Activated CD4-positive, alpha-beta T cell treated with anti-CD3 and anti-CD28 coated beads for 36 hours (primary cell): ENCODE measurements around the gene ACTN1. TPM values are rescaled to one million over a fixed set of nuclear protein-coding genes. Genes with fewer than 3 reads are reported as not detected.
"Not testable (repeated sequence)": the region's sequence is repeated elsewhere in the genome, so short reads cannot be mapped to it uniquely, and the experiment has no call there.

Experiments used
- ATAC-seq: fragments of 200-7000 bp; cut with Tn5 transposase; one replicate; pipeline ENCODE4 v1.10.0; 2021; ENCODE audit warnings: mild to moderate bottlenecking, moderate library complexity
- CTCF ChIA-PET: fragments of 350-600 bp; sonication (Branson Sonifier 250); formaldehyde crosslinking; loops from one replicate; lab custom pipeline; 2021; ENCODE audit warnings: antibody characterized with exemption; lab: Charles Lee
- POLR2A ChIA-PET: fragments of 350-600 bp; sonication (Branson Sonifier 250); formaldehyde crosslinking; loops from one replicate; lab custom pipeline; 2021; ENCODE audit warnings: antibody characterized with exemption, inconsistent platforms; lab: Charles Lee
- DNase-seq: peaks from one replicate; pipeline ENCODE4 v3.0.0-alpha.2; 2020
- H3K27ac Mint-ChIP-seq: one replicate; pipeline ENCODE4 v1.8.0; 2021; ENCODE audit warnings: mixed read lengths
- H3K27me3 Mint-ChIP-seq: one replicate; pipeline ENCODE4 v1.8.0; 2021; ENCODE audit warnings: mixed read lengths
- H3K36me3 Mint-ChIP-seq: one replicate; pipeline ENCODE4 v1.8.0; 2021; ENCODE audit warnings: low read depth, mixed read lengths
- H3K4me1 Mint-ChIP-seq: one replicate; pipeline ENCODE4 v1.8.0; 2021; ENCODE audit warnings: mixed read lengths
- H3K4me3 Mint-ChIP-seq: one replicate; pipeline ENCODE4 v1.8.0; 2021; ENCODE audit warnings: mild to moderate bottlenecking, moderate library complexity, mixed read lengths
- H3K9me3 Mint-ChIP-seq: one replicate; pipeline ENCODE4 v1.8.0; 2021; ENCODE audit warnings: low read depth, mixed read lengths
- intact Hi-C, 2 experiments: fragments of 100-400 bp; cut with DNase I in 1 of 2; cut with micrococcal nuclease in 1 of 2; formaldehyde crosslinking; loops; one replicate each; pipeline versions ENCODE4 v1.14.2 to v1.15.1; 2022 to 2024; cut with DNase I, micrococcal nuclease
- total RNA-seq, 2 experiments: library from RNA; stranded (reverse); gene quantifications; one replicate each; pipeline ENCODE4 v1.2.3, GENCODE V29; 2021

ACTN1 gene
- total RNA-seq, 2 experiments from 2014 or later: 92.8 to 146 TPM

DNA sequence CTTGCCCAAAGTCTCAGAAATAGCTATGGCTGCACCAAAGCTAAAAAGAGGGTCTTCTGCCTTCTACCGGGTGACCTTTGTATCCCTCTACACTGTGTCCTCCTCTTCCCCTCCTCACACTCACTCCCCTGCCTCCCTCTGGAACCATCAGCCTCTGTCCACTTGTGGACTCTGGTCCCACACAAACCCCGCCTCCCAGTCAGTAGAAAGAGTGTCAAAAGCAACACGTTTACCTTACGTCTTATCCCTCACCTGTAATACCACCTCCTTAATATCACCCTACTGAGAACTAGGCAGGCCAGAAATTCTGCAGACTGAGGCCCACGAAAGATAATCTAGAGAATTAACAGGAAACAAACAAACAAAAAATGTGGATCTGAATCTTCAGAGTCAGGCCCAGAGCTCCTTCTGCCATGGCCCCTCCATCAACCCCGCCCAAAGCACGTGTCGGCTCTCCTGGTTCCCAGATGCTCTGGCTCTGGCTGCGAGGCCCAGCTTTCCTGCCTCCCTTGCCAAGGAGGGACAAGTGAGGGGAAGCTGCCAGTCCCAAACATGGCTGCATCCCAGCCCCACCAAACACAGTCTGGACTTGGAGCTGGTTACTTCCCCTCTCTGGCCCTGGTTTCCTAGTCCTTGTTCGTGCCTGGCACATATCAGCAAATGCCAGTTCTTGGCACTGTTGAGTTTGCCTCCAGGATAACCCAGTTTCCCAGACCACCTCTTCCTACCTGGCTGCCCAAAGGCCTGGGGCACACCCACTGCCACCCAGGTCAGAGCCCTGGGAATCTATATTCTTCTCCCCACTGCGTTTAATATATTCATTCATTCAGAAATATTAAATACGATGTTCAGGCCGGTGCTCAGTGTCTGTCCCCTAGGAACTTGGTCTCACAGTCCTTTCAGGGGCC lies 2.7 kb downstream of the ACTN1 start:
- H3K36me3 Mint-ChIP-seq: peaks cover 43% of the 10 kb centered on the region
- POLR2A ChIA-PET: interaction anchor here (1.4 kb wide), 1 partner anchor 9 kb away, joined by 5 read pairs; no protein-coding TSS in a partner anchor
- peaks cover 51% of the 10 kb centered on the region for H3K4me1 Mint-ChIP-seq
- ATAC-seq (no peak), DNase-seq (no peak)
- peak overlapping the region; percentile 80 for H3K27ac Mint-ChIP-seq
- CTCF ChIA-PET: interaction anchor here (0.8 to 3.8 kb wide), 3 partner anchors 59 to 86 kb away, joined by 3 to 22 read pairs (median 4); no protein-coding TSS in a partner anchor
- H3K9me3 Mint-ChIP-seq: peaks cover 9% of the 10 kb centered on the region
- H3K4me3 Mint-ChIP-seq: peak overlapping the region; percentile 79
- peaks cover 2% of the 10 kb centered on the region for H3K27me3 Mint-ChIP-seq
- intact Hi-C loops: loop anchor here (5.0 to 10.0 kb wide), 5 partner anchors 39 to 1159 kb away; partner anchors contain the start of genes ERH (in 1 of the 2), RAD51B (in 1 of the 2), SLC39A9 (in 1 of the 2) and SRSF5 (in 1 of the 2)

DNA sequence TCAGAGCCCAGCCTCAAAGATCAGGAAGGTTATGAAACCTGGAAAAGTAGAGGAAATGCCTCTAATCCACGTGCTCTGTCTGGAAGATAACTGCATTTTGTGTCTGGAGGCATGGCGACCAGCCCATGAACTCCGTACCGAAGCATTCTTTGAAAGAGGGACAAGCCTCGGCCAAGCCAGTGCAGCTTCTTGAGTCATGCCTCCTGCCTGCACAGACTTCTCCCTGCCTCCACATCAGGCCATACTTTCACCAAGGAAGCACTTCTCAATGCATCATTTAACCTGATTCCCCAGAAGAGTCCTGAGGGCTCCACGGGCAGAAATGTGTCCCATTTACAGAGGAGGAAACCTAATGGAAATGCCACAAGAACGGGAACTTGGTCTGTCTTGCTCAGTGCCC lies 3.4 kb downstream of the ACTN1 start:
- Mint-ChIP-seq H3K27me3 (peaks cover 2% of the 10 kb centered on the region), H3K36me3 (peaks cover 49% of the 10 kb centered on the region), H3K27ac (peak overlapping the region; percentile 35), H3K4me1 (peaks cover 57% of the 10 kb centered on the region), H3K9me3 (peaks cover 9% of the 10 kb centered on the region), H3K4me3 (no peak overlapping the region)
- intact Hi-C loops: loop anchor here (2.0 to 10.0 kb wide), 6 partner anchors 21 to 1158 kb away; partner anchors contain the start of genes ERH (in 1 of the 2), RAD51B (in 1 of the 2), SLC39A9 (in 1 of the 2) and SRSF5 (in 1 of the 2)
- CTCF ChIA-PET: interaction anchor here (1.0 to 3.8 kb wide), 3 partner anchors 17 to 85 kb away, joined by 3 to 22 read pairs (median 3); no protein-coding TSS in a partner anchor
- POLR2A ChIA-PET: interaction anchor here (0.6 to 1.5 kb wide), 3 partner anchors 8 to 82 kb away, joined by 3 to 5 read pairs (median 5); no protein-coding TSS in a partner anchor
- no peak for ATAC-seq
- DNase-seq: no peak

GRCh38 chr14:68974759-68975347 lies 4.2 kb downstream of the ACTN1 start:
- intact Hi-C loops: loop anchor here (2.0 to 10.0 kb wide), 6 partner anchors 20 to 1158 kb away; partner anchors contain the start of genes ERH (in 1 of the 2), RAD51B (in 1 of the 2), SLC39A9 (in 1 of the 2) and SRSF5 (in 1 of the 2)
- no peak overlapping the region for H3K27ac Mint-ChIP-seq
- CTCF ChIA-PET: interaction anchor here (1.2 to 3.8 kb wide), 3 partner anchors 16 to 158 kb away, joined by 3 to 22 read pairs (median 3); no protein-coding TSS in a partner anchor
- peaks cover 53% of the 10 kb centered on the region for H3K36me3 Mint-ChIP-seq
- H3K4me3 Mint-ChIP-seq: no peak overlapping the region
- peaks cover 59% of the 10 kb centered on the region for H3K4me1 Mint-ChIP-seq
- ATAC-seq (no peak), DNase-seq (no peak)
- no peaks in the 10 kb centered on the region for H3K27me3 Mint-ChIP-seq
- peaks cover 9% of the 10 kb centered on the region for H3K9me3 Mint-ChIP-seq
- POLR2A ChIA-PET: interaction anchor here (1.5 kb wide), 1 partner anchor 11 kb away, joined by 5 read pairs; no protein-coding TSS in a partner anchor

DNA sequence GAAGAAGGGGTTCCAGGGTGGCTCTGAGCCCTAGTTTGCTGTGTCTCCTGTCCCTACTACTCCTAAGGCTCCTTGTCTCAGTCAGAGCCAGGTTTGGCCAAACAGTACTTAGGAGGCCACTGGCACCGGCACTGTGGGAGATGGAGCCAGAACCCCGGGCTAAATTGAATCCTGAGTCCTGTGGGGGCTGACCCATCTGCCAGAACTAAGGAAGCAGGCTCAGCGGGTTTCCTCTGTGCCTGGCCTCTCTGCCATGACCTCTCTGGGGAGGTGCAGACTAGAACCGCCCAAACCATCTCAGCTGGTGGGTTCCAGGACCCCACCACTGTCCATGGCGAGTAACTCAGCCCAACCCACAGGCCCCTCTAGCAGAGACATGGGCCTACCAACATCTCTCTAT lies 5.5 kb downstream of the ACTN1 start:
- intact Hi-C loops: loop anchor here (2.0 to 10.0 kb wide), 2 partner anchors 19 to 421 kb away; partner anchors contain the start of genes ERH (in 1 of the 2) and SLC39A9 (in 1 of the 2)
- H3K4me1 Mint-ChIP-seq: peaks cover 71% of the 10 kb centered on the region
- no peak overlapping the region for H3K27ac Mint-ChIP-seq
- POLR2A ChIA-PET: no interaction called here
- no peaks in the 10 kb centered on the region for H3K27me3 Mint-ChIP-seq
- CTCF ChIA-PET: interaction anchor here (0.8 to 1.6 kb wide), 2 partner anchors 135 to 159 kb away, joined by 3 read pairs; no protein-coding TSS in a partner anchor
- ATAC-seq: no peak
- DNase-seq: no peak
- no peak overlapping the region for H3K4me3 Mint-ChIP-seq
- H3K36me3 Mint-ChIP-seq: peaks cover 53% of the 10 kb centered on the region
- H3K9me3 Mint-ChIP-seq: peaks cover 9% of the 10 kb centered on the region

DNA sequence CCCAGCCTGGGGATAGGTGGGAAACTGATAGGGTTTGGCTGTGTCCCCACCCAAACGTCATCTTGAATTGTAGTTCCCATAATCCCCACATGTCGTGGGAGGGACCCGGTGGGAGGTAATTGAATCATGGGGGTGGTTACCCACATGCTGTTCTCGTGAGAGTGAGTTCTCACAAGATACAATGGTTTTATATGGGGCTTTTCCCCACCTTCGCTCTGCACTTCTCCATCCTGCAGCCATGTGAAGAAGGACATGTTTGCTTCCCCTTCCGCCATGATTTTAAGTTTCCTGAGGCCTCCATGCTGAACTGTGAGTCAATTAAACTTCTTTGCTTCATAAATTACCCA lies 5.9 kb downstream of the ACTN1 start:
- H3K36me3 Mint-ChIP-seq: peaks cover 53% of the 10 kb centered on the region
- POLR2A ChIA-PET, ATAC-seq, DNase-seq, H3K27me3 Mint-ChIP-seq, H3K9me3 Mint-ChIP-seq, H3K27ac Mint-ChIP-seq, H3K4me3 Mint-ChIP-seq: not testable (repeated sequence)
- H3K4me1 Mint-ChIP-seq: peaks cover 75% of the 10 kb centered on the region
- intact Hi-C loops: loop anchor here in 1 of 2 experiments (10.0 kb wide), 1 partner anchor 422 kb away; the partner anchor contains the start of genes ERH and SLC39A9
- CTCF ChIA-PET: interaction anchor here (0.5 kb wide), 1 partner anchor 75 kb away, joined by 3 read pairs; no protein-coding TSS in a partner anchor

DNA sequence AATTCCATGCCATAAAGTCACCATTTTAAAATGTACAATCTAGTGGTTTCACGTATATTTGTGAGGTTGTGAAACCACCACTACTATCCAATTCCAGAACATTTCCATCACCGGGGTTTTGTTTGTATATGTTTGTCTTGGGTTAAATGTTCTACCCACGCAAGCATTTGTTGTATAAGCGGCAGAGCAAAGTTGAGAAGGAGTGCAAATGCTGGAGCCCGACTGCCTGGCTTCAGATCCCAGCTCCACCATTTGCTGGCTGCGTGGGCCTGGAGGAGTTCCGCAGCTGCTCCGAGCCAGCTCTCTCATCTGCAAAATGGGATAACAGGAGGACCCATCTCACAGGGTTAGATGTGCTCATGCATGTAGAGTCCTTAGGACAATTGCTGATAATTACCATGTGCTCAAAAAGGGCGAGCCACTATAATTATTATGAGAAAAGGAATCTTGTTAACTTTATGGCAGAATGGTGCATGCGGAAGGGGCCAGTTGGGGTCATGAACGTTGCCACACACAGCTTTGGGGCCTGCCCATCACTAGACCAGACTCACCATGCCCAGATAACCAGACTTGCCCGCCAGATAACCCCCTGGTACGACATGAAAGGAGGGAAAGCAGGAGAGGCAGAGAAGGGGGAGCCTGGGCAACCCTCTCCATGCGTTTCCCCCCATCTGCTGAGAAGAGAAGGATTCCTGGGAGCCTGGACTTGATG lies 6.4 kb downstream of the ACTN1 start:
- peaks cover 9% of the 10 kb centered on the region for H3K9me3 Mint-ChIP-seq
- no peak overlapping the region for H3K27ac Mint-ChIP-seq
- ATAC-seq: no peak
- H3K27me3 Mint-ChIP-seq: no peaks in the 10 kb centered on the region
- ChIA-PET CTCF (interaction anchor here (0.5 to 0.7 kb wide), 3 partner anchors 75 to 480 kb away, joined by 3 to 4 read pairs (median 3); no protein-coding TSS in a partner anchor), POLR2A (no interaction called here)
- no peak for DNase-seq
- H3K4me1 Mint-ChIP-seq: peaks cover 81% of the 10 kb centered on the region
- intact Hi-C loops: loop anchor here in 1 of 2 experiments (10.0 kb wide), 1 partner anchor 422 kb away; the partner anchor contains the start of genes ERH and SLC39A9
- no peak overlapping the region for H3K4me3 Mint-ChIP-seq
- H3K36me3 Mint-ChIP-seq: peaks cover 53% of the 10 kb centered on the region

DNA sequence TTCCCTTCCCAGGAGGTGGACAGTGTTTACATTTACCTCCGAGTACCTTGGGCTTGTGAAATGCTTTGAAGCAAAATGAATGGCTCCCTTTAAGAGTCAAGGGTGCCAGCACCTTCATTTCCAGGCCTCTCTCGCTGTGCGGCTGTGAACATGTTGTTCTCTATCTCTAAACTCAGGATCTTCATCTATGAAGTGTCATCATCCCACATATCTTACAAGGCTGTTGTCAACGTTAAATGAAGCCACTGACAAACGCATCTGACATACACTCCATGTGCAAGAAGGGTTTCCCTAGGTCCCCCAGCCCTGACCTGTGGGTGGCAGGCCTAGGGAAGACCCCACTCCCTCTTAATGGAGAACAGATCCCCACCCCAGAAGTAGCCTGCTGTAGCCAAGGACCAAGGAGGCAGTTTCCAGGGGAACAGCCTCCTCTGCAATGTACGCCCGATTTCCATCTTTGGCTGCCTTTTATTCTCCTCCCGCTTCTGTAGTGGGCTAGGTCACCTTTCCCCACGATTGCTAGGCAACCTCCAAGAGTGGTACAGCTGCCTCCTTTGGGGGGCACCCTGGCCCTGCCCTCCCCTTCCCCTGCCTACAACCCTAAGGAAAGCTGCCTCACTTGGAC lies 7.6 kb downstream of the ACTN1 start:
- Mint-ChIP-seq H3K4me1 (peaks cover 81% of the 10 kb centered on the region), H3K36me3 (peaks cover 47% of the 10 kb centered on the region), H3K27ac (peak overlapping the region; percentile 89), H3K4me3 (no peak overlapping the region), H3K27me3 (no peaks in the 10 kb centered on the region), H3K9me3 (peaks cover 9% of the 10 kb centered on the region)
- DNase-seq (no peak), ATAC-seq (no peak)
- CTCF ChIA-PET: interaction anchor here (0.7 kb wide), 1 partner anchor 350 kb away, joined by 3 read pairs; no protein-coding TSS in a partner anchor
- POLR2A ChIA-PET: no interaction called here
- intact Hi-C loops: loop anchor here in 1 of 2 experiments (2.0 to 10.0 kb wide), 2 partner anchors 15 to 423 kb away; partner anchors contain the start of genes ERH and SLC39A9

- ChIA-PET POLR2A (interaction anchor here (1.2 kb wide), 1 partner anchor 9 kb away, joined by 3 read pairs; the partner anchor contains the start of gene ACTN1), CTCF (interaction anchor here (0.8 to 3.2 kb wide), 3 partner anchors 32 to 60 kb away, joined by 3 to 15 read pairs (median 4); no protein-coding TSS in a partner anchor)
- peaks cover 80% of the 10 kb centered on the region for H3K4me1 Mint-ChIP-seq
- H3K36me3 Mint-ChIP-seq: peaks cover 47% of the 10 kb centered on the region
- peak overlapping the region; percentile 12 for H3K4me3 Mint-ChIP-seq
- no peaks in the 10 kb centered on the region for H3K27me3 Mint-ChIP-seq
- peak overlapping the region; percentile 94 for H3K27ac Mint-ChIP-seq
- intact Hi-C loops: loop anchor here in 1 of 2 experiments (2.0 to 10.0 kb wide), 2 partner anchors 14 to 424 kb away; partner anchors contain the start of genes ERH and SLC39A9
- peaks cover 9% of the 10 kb centered on the region for H3K9me3 Mint-ChIP-seq
- DNase-seq (no peak), ATAC-seq (no peak)
Observed at GRCh38 chr14:68970736-68971135, 8.4 kb downstream of the ACTN1 start.

DNA sequence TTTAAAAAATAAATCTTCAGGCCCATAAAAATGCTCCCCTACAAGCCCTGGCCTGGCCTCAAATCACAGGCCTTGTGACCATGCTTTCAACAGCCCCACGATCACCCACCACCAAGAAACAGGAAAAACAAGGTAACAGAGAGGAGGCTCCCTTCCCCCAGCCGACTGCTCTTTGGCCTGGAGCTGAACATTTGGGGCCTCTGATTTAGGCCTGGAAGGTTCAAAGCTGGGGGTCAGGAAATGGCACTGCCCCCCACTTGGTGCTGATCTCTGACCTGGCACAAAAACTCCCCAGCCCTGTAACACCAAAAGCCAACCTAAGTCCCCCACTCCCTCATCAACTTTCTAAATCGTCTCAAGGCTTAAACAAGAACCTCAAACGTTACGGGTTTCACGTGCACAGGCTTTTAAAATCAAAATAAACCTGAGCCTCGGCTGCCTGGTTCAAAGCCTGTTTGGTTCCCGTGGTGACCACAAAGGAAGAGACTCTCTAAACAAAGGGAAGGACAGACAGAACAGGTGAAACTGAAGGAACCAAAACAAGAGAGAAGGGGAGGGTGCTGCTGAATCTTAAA lies 9.0 kb downstream of the ACTN1 start:
- POLR2A ChIA-PET: interaction anchor here (0.6 to 1.2 kb wide), 3 partner anchors 9 to 174 kb away, joined by 3 read pairs; partner anchors contain the start of gene ACTN1
- ATAC-seq: peak; percentile 40

More for the DNA sequence above, 9.0 kb downstream of the ACTN1 start:
- peaks cover 9% of the 10 kb centered on the region for H3K9me3 Mint-ChIP-seq
- DNase-seq: peak; percentile 31
- intact Hi-C loops: loop anchor here in 1 of 2 experiments (2.0 to 10.0 kb wide), 2 partner anchors 13 to 425 kb away; partner anchors contain the start of genes ERH and SLC39A9
- no peaks in the 10 kb centered on the region for H3K27me3 Mint-ChIP-seq
- CTCF ChIA-PET: interaction anchor here (0.8 to 3.2 kb wide), 9 partner anchors 8 to 107 kb away, joined by 3 to 15 read pairs (median 4); no protein-coding TSS in a partner anchor
- H3K27ac Mint-ChIP-seq: peak overlapping the region; percentile 94
- H3K4me3 Mint-ChIP-seq: peak overlapping the region; percentile 12
- H3K4me1 Mint-ChIP-seq: peaks cover 81% of the 10 kb centered on the region
- peaks cover 47% of the 10 kb centered on the region for H3K36me3 Mint-ChIP-seq
